B cell (primary cell): ENCODE measurements around the gene ADGRV1. TPM values are rescaled to one million over a fixed set of nuclear protein-coding genes. Genes with fewer than 3 reads are reported as not detected.

Source experiments
- ATAC-seq: fragments of 200-7000 bp; cut with Tn5 transposase; one replicate; pipeline ENCODE4 v1.10.0; 2021; ENCODE audit warnings: low read depth, mild to moderate bottlenecking, moderate number of reproducible peaks, moderate library complexity
- CTCF ChIA-PET: fragments of 350-600 bp; sonication (Branson Sonifier 250); formaldehyde crosslinking; loops from one replicate; lab custom pipeline; 2021; ENCODE audit warnings: antibody characterized with exemption, inconsistent platforms; lab: Charles Lee
- POLR2A ChIA-PET: fragments of 350-600 bp; sonication (Branson Sonifier 250); formaldehyde crosslinking; loops from one replicate; lab custom pipeline; 2021; ENCODE audit warnings: antibody characterized with exemption; lab: Charles Lee
- DNase-seq: peaks from one replicate; pipeline ENCODE4 v3.0.0; 2013
- H2AFZ ChIP-seq: 2 replicates; pipeline ENCODE4 v1.6.1; 2012; ENCODE audit warnings: mild to moderate bottlenecking, low read depth, low read length; ENCODE audit not compliant: insufficient read depth, poor library complexity, severe bottlenecking
- H3K27ac ChIP-seq, 2 donors: 1 replicate in 1 of 2; 2 replicates in 1 of 2; pipeline ENCODE4 v1.5.1; 2012 to 2013; ENCODE audit warnings: low read length in 2 of 2, mild to moderate bottlenecking in 2 of 2, moderate library complexity in 1 of 2
- H3K27me3 ChIP-seq, 4 experiments: fragments of 200-600 bp in 1 of 4; sonication (generic) in 1 of 4; replicated peaks in 1 of 4; 1 replicate in 2 of 4; 2 replicates in 2 of 4; pipeline versions ENCODE4 v1.6.1 to v1.7.0; 2013 to 2016; ENCODE audit warnings: low read length in 3 of 4, mild to moderate bottlenecking in 2 of 4, mixed read lengths in 1 of 4, moderate library complexity in 1 of 4; ENCODE audit not compliant: insufficient read depth in 4 of 4, control insufficient read depth in 3 of 4; ENCODE audit errors: control extremely low read depth in 1 of 4
- H3K36me3 ChIP-seq, 2 experiments: replicated peaks in 1 of 2; 1 replicate in 1 of 2; 2 replicates in 1 of 2; pipeline versions ENCODE4 v1.6.1 to v1.7.1; 2013; ENCODE audit warnings: low read length in 1 of 2; ENCODE audit not compliant: insufficient read depth in 2 of 2, control insufficient read depth in 1 of 2; ENCODE audit errors: control extremely low read depth in 1 of 2, extremely low read depth in 1 of 2
- H3K4me1 ChIP-seq, 2 donors: fragments of 200-600 bp in 1 of 2; sonication (generic) in 1 of 2; 1 replicate in 1 of 2; 2 replicates in 1 of 2; pipeline versions ENCODE4 v1.5.1 to v1.6.1; 2013 to 2017; ENCODE audit warnings: low read length in 2 of 2; ENCODE audit not compliant: control insufficient read depth in 2 of 2, insufficient read depth in 2 of 2
- H3K4me2 ChIP-seq: replicated peaks from 2 replicates; pipeline ENCODE3; 2012; ENCODE audit warnings: mild to moderate bottlenecking, low read depth, low read length; ENCODE audit not compliant: poor library complexity, severe bottlenecking
- H3K4me3 ChIP-seq, 5 experiments: fragments of 200-600 bp in 1 of 5; sonication (generic) in 1 of 5; 1 replicate in 3 of 5; 2 replicates in 2 of 5; pipeline versions ENCODE4 v1.5.1 to v1.7.0; 2011 to 2016; ENCODE audit warnings: low read length in 4 of 5, mild to moderate bottlenecking in 4 of 5, low read depth in 2 of 5, control low read depth in 1 of 5, moderate library complexity in 1 of 5; ENCODE audit not compliant: insufficient read depth in 1 of 5; ENCODE audit errors: control extremely low read depth in 1 of 5, extremely low read depth in 1 of 5
- H3K79me2 ChIP-seq: fragments of 200-600 bp; sonication (generic); one replicate; pipeline ENCODE4 v1.6.0; 2016; ENCODE audit warnings: low read length; ENCODE audit not compliant: control insufficient read depth, insufficient read depth
- H3K9ac ChIP-seq: fragments of 200-600 bp; sonication (generic); 2 replicates; pipeline ENCODE4 v1.6.1; 2017; ENCODE audit warnings: mild to moderate bottlenecking, low read length, moderate library complexity
- H3K9me3 ChIP-seq, 3 donors: one replicate each; pipeline versions ENCODE4 v1.6.1 to v1.7.1; 2013; ENCODE audit warnings: low read length in 2 of 3; ENCODE audit not compliant: control insufficient read depth in 2 of 3, insufficient read depth in 1 of 3; ENCODE audit errors: control extremely low read depth in 1 of 3
- H4K20me1 ChIP-seq: 2 replicates; pipeline ENCODE4 v1.6.0; 2012; ENCODE audit warnings: mild to moderate bottlenecking, low read length; ENCODE audit not compliant: insufficient read depth, control insufficient read depth, poor library complexity, severe bottlenecking
- H3K27ac Mint-ChIP-seq: one replicate; pipeline ENCODE4 v1.8.0; 2021; ENCODE audit warnings: mixed read lengths
- H3K27me3 Mint-ChIP-seq: one replicate; pipeline ENCODE4 v1.8.0; 2021; ENCODE audit warnings: mixed read lengths
- H3K4me1 Mint-ChIP-seq: one replicate; pipeline ENCODE4 v1.8.0; 2021; ENCODE audit warnings: mixed read lengths
- H3K4me3 Mint-ChIP-seq: one replicate; pipeline ENCODE4 v1.8.0; 2021; ENCODE audit warnings: mixed read lengths
- H3K9me3 Mint-ChIP-seq: one replicate; pipeline ENCODE4 v1.8.0; 2022; ENCODE audit warnings: mixed read lengths; ENCODE audit not compliant: insufficient read depth
- EZH2 ChIP-seq: IDR thresholded peaks from 2 replicates; pipeline ENCODE4 v1.6.1; 2012; ENCODE audit warnings: borderline replicate concordance, low read depth, mild to moderate bottlenecking, moderate library complexity, low read length; ENCODE audit not compliant: insufficient read depth, poor library complexity, severe bottlenecking
- WGBS: methylation state at CpG from one replicate; pipeline ENCODE4 v1.1.5; 2013; ENCODE audit warnings: missing lambda C conversion rate; ENCODE audit not compliant: insufficient coverage; 5-methylcytosine and 5-hydroxymethylcytosine counted together
- intact Hi-C: fragments of 100-400 bp; cut with micrococcal nuclease; formaldehyde crosslinking; loops from one replicate; pipeline ENCODE4 v1.10.0; 2022
- polyA plus RNA-seq: library from polyadenylated mRNA; depleted of rRNA; stranded (reverse); fragments of >200 nt; gene quantifications from 2 replicates; pipeline ENCODE4 v1.2.3, GENCODE V29; 2012
- total RNA-seq, 2 donors: library from RNA; stranded (reverse); fragments of 120-200 nt in 1 of 2; gene quantifications; 1 replicate in 1 of 2; 2 replicates in 1 of 2; pipeline versions ENCODE4 v1.2.3 to v1.2.4, GENCODE V29; 2013 to 2022
- TF ChIP-seq, protein P1 (sequence below): fragments of 200-600 bp; IDR thresholded peaks from one replicate; pipeline ENCODE4 v1.8.0; 2022; ENCODE audit warnings: antibody characterized with exemption, mild to moderate bottlenecking

ADGRV1 gene
- total and polyA plus RNA-seq, 2 donors (not counting 1 experiment from before 2014, with no cell fraction given): 0.07 TPM; not detected in 1

DNA sequence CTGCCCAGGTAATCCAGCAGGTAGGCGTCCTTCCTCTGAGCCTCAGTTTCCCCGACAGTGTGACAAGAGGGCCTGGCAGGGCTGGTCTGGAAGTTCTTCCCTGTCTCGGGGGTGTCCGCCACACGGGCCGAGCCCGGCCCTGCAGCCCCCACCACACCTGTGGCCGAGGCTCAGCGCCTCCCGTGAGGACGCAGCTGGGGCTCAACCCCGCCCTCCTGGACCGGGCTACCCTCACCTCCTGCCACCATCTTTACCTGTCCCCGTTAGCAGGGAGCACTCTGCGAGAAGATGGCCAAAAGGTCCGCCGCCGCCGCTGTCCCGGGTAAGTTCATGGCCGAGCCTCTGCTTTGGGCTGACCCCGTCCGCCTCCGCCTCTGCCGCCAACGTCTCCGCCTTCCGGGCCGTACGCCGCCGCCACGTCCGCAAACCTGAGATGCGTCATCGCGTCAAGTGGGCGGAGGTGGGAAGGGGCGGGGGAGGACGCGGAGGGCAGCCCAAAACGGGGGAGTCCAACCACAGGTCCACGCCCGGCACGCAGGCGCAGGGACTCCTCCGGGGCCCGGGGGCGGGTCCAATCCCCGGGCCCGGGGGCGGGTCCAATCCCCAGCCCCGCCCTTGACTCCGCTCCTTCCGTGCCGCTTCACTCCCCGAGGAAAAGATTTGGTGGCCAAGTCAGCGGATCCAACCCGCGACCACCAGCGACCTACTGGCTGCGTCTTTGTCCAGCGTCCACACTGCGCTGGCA is 29.2 kb upstream of the ADGRV1 start, which contains the start of gene LYSMD3:
TSS of gene LYSMD3 (minus strand) at position 391 of the 745 bp plus-strand sequence. CDS start 4,295 bp downstream, outside the sequence.
- CTCF ChIA-PET: interaction anchor here (0.6 to 3.7 kb wide), 13 partner anchors 9 to 1800 kb away, joined by 3 to 68 read pairs (median 5); partner anchors contain the start of genes CETN3, MBLAC2 and POLR3G

More for the DNA sequence above, 29.2 kb upstream of the ADGRV1 start, which contains the start of gene LYSMD3:
- Histone ChIP-seq H3K79me2 (peaks cover 36% of the 10 kb centered on the region), H3K9ac (peak within 1 kb of the TSS; percentile 90), H4K20me1 (peaks cover 13% of the 10 kb centered on the region), H3K36me3 (peaks cover 0 to 5% of the 10 kb centered on the region in 2 experiments), H3K27ac (peak within 1 kb of the TSS; percentile 88 to 94), H3K4me1 (peaks cover 15 to 24% of the 10 kb centered on the region in 2 donors), H3K27me3 (peaks cover 0 to 22% (median 15%) of the 10 kb centered on the region in 4 experiments), H3K9me3 (no peaks in the 10 kb centered on the region), H3K4me2 (peak within 1 kb of the TSS; percentile 92), H3K4me3 (peak within 1 kb of the TSS; percentile 78 to 97 (median 83)), H2AFZ (peak within 1 kb of the TSS; percentile 94)
- DNase-seq (peak; percentile 97), ATAC-seq (peak; percentile 94)
- no peak for TF ChIP-seq EZH2
- TF ChIP-seq, protein P1, sequence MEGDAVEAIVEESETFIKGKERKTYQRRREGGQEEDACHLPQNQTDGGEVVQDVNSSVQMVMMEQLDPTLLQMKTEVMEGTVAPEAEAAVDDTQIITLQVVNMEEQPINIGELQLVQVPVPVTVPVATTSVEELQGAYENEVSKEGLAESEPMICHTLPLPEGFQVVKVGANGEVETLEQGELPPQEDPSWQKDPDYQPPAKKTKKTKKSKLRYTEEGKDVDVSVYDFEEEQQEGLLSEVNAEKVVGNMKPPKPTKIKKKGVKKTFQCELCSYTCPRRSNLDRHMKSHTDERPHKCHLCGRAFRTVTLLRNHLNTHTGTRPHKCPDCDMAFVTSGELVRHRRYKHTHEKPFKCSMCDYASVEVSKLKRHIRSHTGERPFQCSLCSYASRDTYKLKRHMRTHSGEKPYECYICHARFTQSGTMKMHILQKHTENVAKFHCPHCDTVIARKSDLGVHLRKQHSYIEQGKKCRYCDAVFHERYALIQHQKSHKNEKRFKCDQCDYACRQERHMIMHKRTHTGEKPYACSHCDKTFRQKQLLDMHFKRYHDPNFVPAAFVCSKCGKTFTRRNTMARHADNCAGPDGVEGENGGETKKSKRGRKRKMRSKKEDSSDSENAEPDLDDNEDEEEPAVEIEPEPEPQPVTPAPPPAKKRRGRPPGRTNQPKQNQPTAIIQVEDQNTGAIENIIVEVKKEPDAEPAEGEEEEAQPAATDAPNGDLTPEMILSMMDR: no peak
- intact Hi-C loops: loop anchor here (1.0 to 2.0 kb wide), 3 partner anchors 55 to 855 kb away; partner anchors contain the start of genes CETN3, MBLAC2 and POLR3G
- Mint-ChIP-seq H3K27me3 (peaks cover 24% of the 10 kb centered on the region), H3K4me3 (peak within 1 kb of the TSS; percentile 99), H3K9me3 (no peaks in the 10 kb centered on the region), H3K4me1 (peaks cover 36% of the 10 kb centered on the region), H3K27ac (peak within 1 kb of the TSS; percentile 99)
- POLR2A ChIA-PET: interaction anchor here (0.6 to 2.9 kb wide), 7 partner anchors 55 to 1085 kb away, joined by 3 to 12 read pairs (median 5); partner anchors contain the start of genes ARRDC3, CETN3, MBLAC2 and POLR3G
- 0% methylated on average over 64 of the region's 64 CpGs for WGBS
